Liver (tissue), 9 donors: ENCODE results near the gene MYOM1. TPM values are rescaled to one million over a fixed set of nuclear protein-coding genes. Genes with fewer than 3 reads are reported as not detected.

ENCODE experiments used
- DNase-seq: peaks from one replicate; pipeline ENCODE4 v3.0.0-alpha.2; 2017; ENCODE audit warnings: low spot score
- H3K27ac ChIP-seq, 2 donors: one replicate each; pipeline ENCODE4 v1.7.0; 2013; ENCODE audit warnings: inconsistent platforms in 2 of 2, low read length in 2 of 2, control low read depth in 1 of 2, low read depth in 1 of 2, mild to moderate bottlenecking in 1 of 2
- H3K27me3 ChIP-seq, 4 donors: one replicate each; pipeline versions ENCODE4 v1.6.1 to v1.7.0; 2013; ENCODE audit warnings: low read length in 3 of 4, inconsistent platforms in 1 of 4, mild to moderate bottlenecking in 1 of 4, moderate library complexity in 1 of 4; ENCODE audit not compliant: control insufficient read depth in 4 of 4, insufficient read depth in 4 of 4
- H3K36me3 ChIP-seq, 4 donors: one replicate each; pipeline versions ENCODE4 v1.6.1 to v1.7.0; 2013; ENCODE audit warnings: low read length in 3 of 4, mild to moderate bottlenecking in 3 of 4, low read depth in 1 of 4, moderate library complexity in 1 of 4; ENCODE audit not compliant: control insufficient read depth in 4 of 4, insufficient read depth in 3 of 4
- H3K4me1 ChIP-seq, 4 donors: one replicate each; pipeline versions ENCODE4 v1.6.1 to v1.7.0; 2013; ENCODE audit warnings: low read length in 3 of 4, mild to moderate bottlenecking in 3 of 4, moderate library complexity in 1 of 4; ENCODE audit not compliant: control insufficient read depth in 4 of 4, insufficient read depth in 4 of 4
- H3K4me3 ChIP-seq, 3 donors: one replicate each; pipeline versions ENCODE4 v1.6.1 to v1.7.0; 2013; ENCODE audit warnings: low read length in 3 of 3, control low read depth in 1 of 3, low read depth in 1 of 3, mild to moderate bottlenecking in 1 of 3
- H3K9ac ChIP-seq, 2 donors: one replicate each; pipeline ENCODE4 v1.7.0; 2013; ENCODE audit warnings: low read length in 2 of 2, mild to moderate bottlenecking in 2 of 2, moderate library complexity in 2 of 2, control low read depth in 1 of 2, low read depth in 1 of 2
- H3K9me3 ChIP-seq, 4 donors: one replicate each; pipeline versions ENCODE4 v1.6.1 to v1.7.0; 2013; ENCODE audit warnings: low read length in 3 of 4; ENCODE audit not compliant: control insufficient read depth in 4 of 4
- ATF3 ChIP-seq: IDR thresholded peaks from 2 replicates; pipeline ENCODE4 v1.6.1; 2016; ENCODE audit warnings: antibody characterized with exemption
- CTCF ChIP-seq: fragments of 150-350 bp; IDR thresholded peaks from 2 replicates; pipeline ENCODE4 v1.5.1; 2017; ENCODE audit warnings: improper control_type of control experiment, low read depth, low read length; ENCODE audit not compliant: missing input control
- EGR1 ChIP-seq, 2 donors: IDR thresholded peaks; 2 replicates each; pipeline ENCODE4 v1.6.1; 2016 to 2018; ENCODE audit warnings: antibody characterized with exemption in 2 of 2, low read depth in 2 of 2
- FOXA1 ChIP-seq: IDR thresholded peaks from 2 replicates; pipeline ENCODE4 v1.6.1; 2016; ENCODE audit warnings: antibody characterized with exemption
- FOXA2 ChIP-seq: IDR thresholded peaks from 2 replicates; pipeline ENCODE4 v1.6.1; 2016; ENCODE audit warnings: antibody characterized with exemption
- GABPA ChIP-seq, 2 donors: IDR thresholded peaks in 1 of 2; conservative IDR thresholded peaks in 1 of 2; 2 replicates each; pipeline ENCODE4 v1.6.1; 2016; ENCODE audit warnings: antibody characterized with exemption in 2 of 2, mild to moderate bottlenecking in 1 of 2, moderate library complexity in 1 of 2
- HNF4A ChIP-seq, 2 donors: conservative IDR thresholded peaks; 2 replicates each; pipeline ENCODE4 v1.6.1; 2016; ENCODE audit warnings: antibody characterized with exemption in 2 of 2, mild to moderate bottlenecking in 2 of 2
- HNF4G ChIP-seq: IDR thresholded peaks from 2 replicates; pipeline ENCODE4 v1.6.1; 2016; ENCODE audit warnings: antibody characterized with exemption
- JUND ChIP-seq, 2 donors: IDR thresholded peaks; 2 replicates each; pipeline ENCODE4 v1.6.1; 2016; ENCODE audit warnings: antibody characterized with exemption in 2 of 2
- MAX ChIP-seq: IDR thresholded peaks from 2 replicates; pipeline ENCODE4 v1.6.1; 2016; ENCODE audit warnings: antibody characterized with exemption
- NR2F2 ChIP-seq: IDR thresholded peaks from 2 replicates; pipeline ENCODE4 v1.6.1; 2016; ENCODE audit warnings: antibody characterized with exemption
- RAD21 ChIP-seq, 2 donors: IDR thresholded peaks; 2 replicates each; pipeline ENCODE4 v1.6.1; 2016; ENCODE audit warnings: antibody characterized with exemption in 2 of 2, mild to moderate bottlenecking in 2 of 2
- RXRA ChIP-seq, 2 donors: IDR thresholded peaks; 2 replicates each; pipeline ENCODE4 v1.6.1; 2017 to 2018; ENCODE audit warnings: antibody characterized with exemption in 2 of 2, mild to moderate bottlenecking in 1 of 2
- SP1 ChIP-seq: IDR thresholded peaks from 2 replicates; pipeline ENCODE4 v1.6.1; 2018; ENCODE audit warnings: antibody characterized with exemption, mild to moderate bottlenecking
- TAF1 ChIP-seq: conservative IDR thresholded peaks from 2 replicates; pipeline ENCODE4 v1.6.1; 2016; ENCODE audit warnings: antibody characterized with exemption, mild to moderate bottlenecking
- YY1 ChIP-seq: IDR thresholded peaks from 2 replicates; pipeline ENCODE4 v1.6.1; 2016; ENCODE audit warnings: antibody characterized with exemption, mild to moderate bottlenecking
- ZBTB33 ChIP-seq: IDR thresholded peaks from 2 replicates; pipeline ENCODE4 v1.6.1; 2016; ENCODE audit warnings: antibody characterized with exemption
- WGBS: extraction: QIAGEN DNeasy Blood & Tissue Kit; methylation state at CpG from one replicate; pipeline ENCODE4 v1.1.7; 2013; 5-methylcytosine and 5-hydroxymethylcytosine counted together
- polyA plus RNA-seq, 2 donors: library from polyadenylated mRNA; stranded (reverse) in 1 of 2; unstranded in 1 of 2; fragments of 200-250 nt in 1 of 2; fragments of >200 nt in 1 of 2; fragmentation: Nextera tagmentation in 1 of 2; extraction: Ambion mirVana in 1 of 2; gene quantifications; one replicate each; pipeline versions ENCODE4 v1.2.1 to v1.2.3, GENCODE V29; 2013 to 2015
- total RNA-seq, 2 donors: library from RNA; depleted of rRNA; stranded (reverse); fragments of >200 nt; gene quantifications; one replicate each; pipeline ENCODE4 v1.2.3, GENCODE V29; 2014
- donor health status: healthy.
- donor health status: healthy.
- donor health status: healthy.
- donor health status: healthy.
- donor health status: healthy.

MYOM1 gene
- total and polyA plus RNA-seq, 4 donors = 10.1 to 48.4 (median 21.3) TPM

- no peak for TF ChIP-seq GABPA (IDR thresholded peaks at IDR 0.05 in 1 of 2, conservative IDR thresholded peaks at IDR 0.05 in 1 of 2)
- TF ChIP-seq EGR1 (IDR thresholded peaks at IDR 0.05; ENCODE audit: low read depth in 2 of 2) = peak in 1 of 2 donors; percentile 58
- TF ChIP-seq JUND (IDR thresholded peaks at IDR 0.05) = peak in 1 of 2 donors; percentile 31
- TF ChIP-seq HNF4G = peak; percentile 38
- TF ChIP-seq FOXA1 = no peak
- peak in 1 of 2 donors; percentile 31 for TF ChIP-seq RAD21 (IDR thresholded peaks at IDR 0.05)
- TF ChIP-seq SP1 = peak; percentile 69
- no peak for TF ChIP-seq TAF1
These were observed 24.7 kb downstream of the MYOM1 start (continued) for GRCh38 chr18:3194947-3195612.

GRCh38 chr18:3193331-3193730, 26.4 kb downstream of the MYOM1 start:
- Histone ChIP-seq H3K27ac (no peak overlapping the region), H3K9ac (no peak overlapping the region), H3K36me3 (peaks cover 0 to 2% (median 0%) of the 10 kb centered on the region in 4 donors), H3K4me3 (no peak overlapping the region), H3K27me3 (no peaks in the 10 kb centered on the region), H3K4me1 (peaks cover 0 to 9% (median 2%) of the 10 kb centered on the region in 4 donors), H3K9me3 (no peaks in the 10 kb centered on the region)
- 82% methylated on average over 1 of the region's 1 CpG for WGBS
- DNase-seq = no peak
- no peak for TF ChIP-seq EGR1 (IDR thresholded peaks at IDR 0.05; ENCODE audit: low read depth in 2 of 2)
- no peak for TF ChIP-seq RAD21 (IDR thresholded peaks at IDR 0.05)
- no peak for TF ChIP-seq FOXA1
- TF ChIP-seq JUND (IDR thresholded peaks at IDR 0.05) = no peak
- TF ChIP-seq CTCF = no peak

GRCh38 chr18:3192752-3193151, 27.0 kb downstream of the MYOM1 start:
- Histone ChIP-seq H3K27me3 (no peaks in the 10 kb centered on the region), H3K4me1 (peaks cover 0 to 9% (median 2%) of the 10 kb centered on the region in 4 donors), H3K9ac (no peak overlapping the region), H3K36me3 (peaks cover 0 to 4% (median 0%) of the 10 kb centered on the region in 4 donors), H3K27ac (no peak overlapping the region), H3K4me3 (no peak overlapping the region), H3K9me3 (no peaks in the 10 kb centered on the region)
- 97% methylated on average over 2 of the region's 2 CpGs for WGBS
- TF ChIP-seq MAX = no peak
- TF ChIP-seq HNF4G = no peak
- TF ChIP-seq TAF1 = no peak
- TF ChIP-seq ZBTB33 = no peak
- DNase-seq = no peak

- H3K27ac ChIP-seq = no peak overlapping the region
- DNase-seq = no peak
- H3K27me3 ChIP-seq = no peaks in the 10 kb centered on the region
- H3K9me3 ChIP-seq = no peaks in the 10 kb centered on the region
- peaks cover 0 to 4% (median under 1%) of the 10 kb centered on the region in 4 donors for H3K36me3 ChIP-seq
- peaks cover 0 to 9% (median 2%) of the 10 kb centered on the region in 4 donors for H3K4me1 ChIP-seq
- H3K4me3 ChIP-seq = no peak overlapping the region
- no peak overlapping the region for H3K9ac ChIP-seq
- TF ChIP-seq FOXA2 (no peak), MAX (no peak), SP1 (peak; percentile 70), JUND (IDR thresholded peaks at IDR 0.05) (no peak), FOXA1 (no peak), EGR1 (IDR thresholded peaks at IDR 0.05; ENCODE audit: low read depth in 2 of 2) (peak in 1 of 2 donors; percentile 62), HNF4G (no peak), RXRA (IDR thresholded peaks at IDR 0.05) (peak; percentile 31 to 63), YY1 (no peak), HNF4A (conservative IDR thresholded peaks at IDR 0.05) (peak; percentile 6 to 41), ATF3 (no peak), NR2F2 (peak; percentile 47), GABPA (IDR thresholded peaks at IDR 0.05 in 1 of 2, conservative IDR thresholded peaks at IDR 0.05 in 1 of 2) (no peak), RAD21 (IDR thresholded peaks at IDR 0.05) (peak in 1 of 2 donors; percentile 4), ZBTB33 (no peak)
These were observed 27.5 kb downstream of the MYOM1 start for GRCh38 chr18:3192286-3192685.
